AG09309 (cell line): ENCODE measurements around the gene PDGFRA.
"Not testable (repeated sequence)": the region's sequence is repeated elsewhere in the genome, so short reads cannot be mapped to it uniquely, and the experiment has no call there.

Source experiments
- DNase-seq: peaks from one replicate; pipeline ENCODE4 v3.0.0-alpha.2; 2010; ENCODE audit warnings: low read depth
- H3K4me3 ChIP-seq: 2 replicates; pipeline ENCODE4 v1.5.1; 2011; ENCODE audit warnings: mild to moderate bottlenecking, low read depth, low read length, moderate library complexity; ENCODE audit not compliant: control insufficient read depth
- TF ChIP-seq, protein P1 (sequence below): IDR thresholded peaks from 2 replicates; pipeline ENCODE4 v1.5.1; 2011; ENCODE audit warnings: mild to moderate bottlenecking, low read depth, low read length, inconsistent platforms; ENCODE audit not compliant: insufficient read depth, control insufficient read depth; ENCODE audit errors: missing control alignments

The PDGFRA gene

DNA sequence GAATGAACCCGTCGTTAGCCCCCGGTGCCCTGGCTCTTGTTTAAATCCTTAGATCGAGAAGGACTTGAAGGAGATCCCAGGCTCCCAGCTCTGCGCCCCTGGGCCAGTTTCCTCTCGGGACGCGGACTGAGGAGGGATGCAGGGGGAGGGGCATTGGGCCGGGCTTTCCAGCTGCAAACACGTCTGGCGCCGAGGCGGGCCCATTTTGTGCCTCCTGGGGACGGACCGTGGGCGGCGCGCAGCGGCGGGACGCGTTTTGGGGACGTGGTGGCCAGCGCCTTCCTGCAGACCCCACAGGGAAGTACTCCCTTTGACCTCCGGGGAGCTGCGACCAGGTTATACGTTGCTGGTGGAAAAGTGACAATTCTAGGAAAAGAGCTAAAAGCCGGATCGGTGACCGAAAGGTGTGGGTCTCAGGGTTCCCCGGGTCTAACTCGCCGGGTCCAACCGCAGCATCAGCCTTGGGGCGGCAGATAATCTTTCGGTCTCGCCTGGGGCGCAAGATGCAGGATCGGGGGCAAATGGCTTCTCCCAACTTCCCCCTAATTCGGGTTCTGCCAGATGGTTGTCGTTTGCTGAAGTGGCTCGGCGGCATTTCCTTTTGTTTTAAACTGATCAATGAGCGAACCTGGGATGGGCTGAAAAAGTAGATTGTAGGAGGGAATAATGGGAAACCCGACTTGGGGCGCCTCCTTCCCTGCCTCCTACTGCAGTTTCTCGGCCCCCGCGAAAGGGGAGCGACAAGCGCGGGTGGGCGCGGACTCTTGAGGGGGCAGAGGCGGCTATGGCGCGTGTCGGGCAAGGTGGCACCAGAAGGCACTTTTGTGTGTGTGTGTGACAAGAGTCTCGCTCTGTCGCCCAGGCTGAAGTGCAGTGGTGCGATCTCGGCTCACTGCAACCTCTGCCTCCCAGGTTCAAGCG is 2.9 kb downstream of the PDGFRA start:
- no peak for DNase-seq
- TF ChIP-seq, protein P1, sequence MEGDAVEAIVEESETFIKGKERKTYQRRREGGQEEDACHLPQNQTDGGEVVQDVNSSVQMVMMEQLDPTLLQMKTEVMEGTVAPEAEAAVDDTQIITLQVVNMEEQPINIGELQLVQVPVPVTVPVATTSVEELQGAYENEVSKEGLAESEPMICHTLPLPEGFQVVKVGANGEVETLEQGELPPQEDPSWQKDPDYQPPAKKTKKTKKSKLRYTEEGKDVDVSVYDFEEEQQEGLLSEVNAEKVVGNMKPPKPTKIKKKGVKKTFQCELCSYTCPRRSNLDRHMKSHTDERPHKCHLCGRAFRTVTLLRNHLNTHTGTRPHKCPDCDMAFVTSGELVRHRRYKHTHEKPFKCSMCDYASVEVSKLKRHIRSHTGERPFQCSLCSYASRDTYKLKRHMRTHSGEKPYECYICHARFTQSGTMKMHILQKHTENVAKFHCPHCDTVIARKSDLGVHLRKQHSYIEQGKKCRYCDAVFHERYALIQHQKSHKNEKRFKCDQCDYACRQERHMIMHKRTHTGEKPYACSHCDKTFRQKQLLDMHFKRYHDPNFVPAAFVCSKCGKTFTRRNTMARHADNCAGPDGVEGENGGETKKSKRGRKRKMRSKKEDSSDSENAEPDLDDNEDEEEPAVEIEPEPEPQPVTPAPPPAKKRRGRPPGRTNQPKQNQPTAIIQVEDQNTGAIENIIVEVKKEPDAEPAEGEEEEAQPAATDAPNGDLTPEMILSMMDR = no peak
- peak overlapping the region; percentile 81 for H3K4me3 ChIP-seq

DNA sequence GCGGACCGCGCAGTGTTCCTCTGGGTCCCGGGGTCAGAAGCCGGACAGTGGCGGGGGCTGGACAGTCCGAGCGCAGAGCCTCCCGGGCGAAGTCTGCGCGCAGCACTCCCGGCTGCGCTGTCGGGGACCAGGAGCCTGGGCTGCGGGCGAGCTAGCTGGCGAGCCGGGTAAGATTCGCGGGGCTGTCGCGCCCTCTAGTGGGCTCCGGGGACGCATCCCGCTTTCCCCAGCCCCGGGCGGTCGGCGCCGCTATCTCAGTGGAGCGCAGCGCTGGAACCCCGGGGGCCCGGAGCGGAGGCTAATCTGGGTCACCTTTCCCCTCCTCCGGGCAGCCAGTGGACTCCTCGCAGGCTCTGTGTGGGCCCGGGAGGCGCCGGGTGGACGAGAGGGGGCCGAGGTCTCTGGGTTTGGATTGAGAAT is 4.2 kb downstream of the PDGFRA start:
- peak overlapping the region; percentile 81 for H3K4me3 ChIP-seq
- DNase-seq = no peak
- TF ChIP-seq, protein P1 = peak; percentile 80

DNA sequence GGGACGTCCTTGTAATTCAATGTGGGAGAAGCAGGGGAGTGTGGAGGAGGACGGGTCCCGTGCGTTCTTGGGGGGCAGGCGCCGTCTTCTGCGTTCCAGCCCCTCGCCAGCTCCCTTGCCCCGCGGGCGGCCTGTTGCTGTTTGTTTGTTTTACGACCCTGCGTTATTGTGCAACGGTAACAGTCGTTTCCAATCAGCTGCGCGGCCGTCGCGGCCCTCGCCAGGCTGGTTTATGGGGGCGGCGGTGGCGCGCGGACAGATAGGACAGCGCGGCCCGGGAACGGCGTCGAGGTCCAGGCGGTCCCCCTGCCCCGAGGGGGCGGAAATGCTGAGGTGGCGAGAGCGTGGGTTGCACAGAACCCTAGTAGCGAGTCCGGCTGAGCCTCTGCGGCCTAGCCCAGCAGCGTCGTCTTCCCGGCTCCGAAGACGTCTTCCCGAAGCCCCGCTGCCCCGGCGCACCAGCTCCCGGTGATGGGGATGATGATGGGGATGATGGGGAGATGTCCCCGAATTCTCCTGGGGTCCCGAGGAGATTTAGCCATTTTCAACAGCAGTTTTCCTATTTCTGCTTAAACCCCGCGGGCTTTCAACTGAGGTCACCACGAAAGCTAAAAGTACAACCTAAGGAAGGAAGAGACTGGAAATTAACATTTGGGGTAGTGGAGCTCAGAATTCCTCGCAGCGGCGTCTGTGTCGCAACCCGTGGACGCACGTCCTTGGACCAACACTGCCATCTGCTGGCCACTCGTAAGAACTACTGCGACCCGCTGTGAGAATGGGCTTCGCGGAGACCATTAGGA is 4.8 kb downstream of the PDGFRA start:
- TF ChIP-seq, protein P1 = peak; percentile 85
- peak overlapping the region; percentile 81 for H3K4me3 ChIP-seq
- DNase-seq = no peak

DNA sequence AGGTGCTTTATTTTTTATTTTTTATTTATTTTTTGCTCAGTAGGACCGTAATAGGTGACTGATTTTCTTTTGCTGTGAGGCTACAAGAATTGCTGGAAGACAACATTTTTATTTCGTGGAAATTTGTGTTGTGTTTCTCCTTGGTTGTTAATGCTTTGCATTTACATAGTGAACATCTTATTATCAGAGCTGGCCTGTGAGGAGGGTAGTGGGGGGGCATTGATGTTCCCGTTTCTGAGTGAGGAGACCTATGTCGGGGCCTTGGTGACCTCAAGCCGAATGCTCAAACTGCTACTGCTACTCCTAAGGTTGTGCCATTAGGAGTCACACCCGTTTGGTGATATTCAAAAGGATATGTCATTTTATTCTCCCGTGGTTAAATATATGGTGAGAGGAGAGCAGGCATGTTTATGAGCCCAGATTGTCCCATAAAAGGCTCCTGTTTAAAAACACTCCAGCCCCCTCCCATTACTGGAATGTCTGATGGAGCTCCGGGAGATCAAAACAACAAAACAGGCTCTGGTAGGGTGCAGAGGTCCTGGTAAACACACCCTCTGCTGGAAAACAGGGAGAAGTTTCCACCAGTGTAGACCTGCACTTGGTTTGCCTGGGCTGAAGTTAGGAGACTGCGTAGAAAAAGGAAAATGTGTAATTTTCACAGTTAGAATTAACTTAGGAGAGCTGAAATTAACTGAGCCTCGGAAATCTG is 5.6 kb downstream of the PDGFRA start:
- DNase-seq = no peak
- peak overlapping the region; percentile 81 for H3K4me3 ChIP-seq
- TF ChIP-seq, protein P1 = peak; percentile 25

DNA sequence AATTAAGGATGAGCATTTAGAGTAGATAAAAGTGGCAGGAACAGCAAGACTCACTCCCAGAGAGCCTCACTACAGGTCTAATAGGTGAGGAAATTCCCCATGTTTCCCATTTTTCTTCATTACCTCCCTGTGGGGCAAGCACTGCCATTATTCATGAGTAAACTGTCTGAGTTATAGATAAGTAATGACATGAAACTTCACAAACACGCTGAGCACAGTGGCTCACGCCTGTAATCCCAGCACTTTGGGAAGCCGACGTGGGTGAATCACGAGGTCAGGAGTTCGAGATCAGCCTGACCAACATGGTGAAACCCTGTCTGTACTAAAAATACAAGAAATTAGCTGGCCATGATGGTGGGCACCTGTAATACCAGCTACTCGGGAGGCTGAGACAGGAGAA is 7.2 kb downstream of the PDGFRA start:
- not testable (repeated sequence) for DNase-seq, H3K4me3 ChIP-seq

DNA sequence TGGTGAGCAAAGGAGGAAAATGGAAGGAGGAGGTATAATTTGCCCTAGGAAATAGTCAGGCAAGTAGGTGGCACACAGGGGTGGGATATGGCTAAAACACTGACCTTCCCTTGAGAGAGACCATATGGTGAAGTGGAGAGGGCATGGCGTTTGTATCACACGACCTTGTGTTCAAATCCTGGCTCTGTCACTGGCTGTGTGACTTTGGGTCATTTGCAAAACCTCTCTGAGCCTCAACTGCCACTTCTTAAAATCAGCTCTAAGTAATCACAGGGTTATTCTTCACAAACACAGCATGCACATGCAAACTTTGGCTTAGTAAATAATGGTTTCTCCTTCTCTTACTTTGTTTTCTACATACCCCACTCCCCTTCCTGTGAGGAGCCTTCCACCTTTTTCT is 8.7 kb downstream of the PDGFRA start:
- TF ChIP-seq, protein P1 = no peak
- DNase-seq = no peak
- no peak overlapping the region for H3K4me3 ChIP-seq
